IMR-90 (cell line): ENCODE results near the gene CNNM3.

Source experiments
- BHLHE40 ChIP-seq: fragments of 150-350 bp; IDR thresholded peaks from 2 replicates; pipeline ENCODE4 v1.6.1; 2016; ENCODE audit warnings: mild to moderate bottlenecking, low read depth, low read length
- CEBPB ChIP-seq: IDR thresholded peaks from 2 replicates; pipeline ENCODE4 v1.6.1; 2012; ENCODE audit warnings: low read depth, low read length, improper control_type of control experiment
- MAZ ChIP-seq: IDR thresholded peaks from 2 replicates; pipeline ENCODE4 v1.6.1; 2012; ENCODE audit warnings: low read depth, mild to moderate bottlenecking, low read length, improper control_type of control experiment, moderate library complexity, borderline replicate concordance
- POLR2A ChIP-seq: IDR thresholded peaks from 2 replicates; pipeline ENCODE4 v1.6.1; 2012; ENCODE audit warnings: mild to moderate bottlenecking, low read depth, low read length
- RCOR1 ChIP-seq: IDR thresholded peaks from 2 replicates; pipeline ENCODE4 v1.6.1; 2012; ENCODE audit warnings: mild to moderate bottlenecking, low read length, improper control_type of control experiment; ENCODE audit not compliant: insufficient replicate concordance
- RFX5 ChIP-seq: IDR thresholded peaks from 2 replicates; pipeline ENCODE4 v1.8.0; 2012; ENCODE audit warnings: low read depth, mild to moderate bottlenecking, low read length, moderate library complexity
- TF ChIP-seq, protein P1 (sequence below): conservative IDR thresholded peaks from 2 replicates; pipeline ENCODE4 v1.5.1; 2012; ENCODE audit warnings: mild to moderate bottlenecking, low read depth, low read length, improper control_type of control experiment

DNA sequence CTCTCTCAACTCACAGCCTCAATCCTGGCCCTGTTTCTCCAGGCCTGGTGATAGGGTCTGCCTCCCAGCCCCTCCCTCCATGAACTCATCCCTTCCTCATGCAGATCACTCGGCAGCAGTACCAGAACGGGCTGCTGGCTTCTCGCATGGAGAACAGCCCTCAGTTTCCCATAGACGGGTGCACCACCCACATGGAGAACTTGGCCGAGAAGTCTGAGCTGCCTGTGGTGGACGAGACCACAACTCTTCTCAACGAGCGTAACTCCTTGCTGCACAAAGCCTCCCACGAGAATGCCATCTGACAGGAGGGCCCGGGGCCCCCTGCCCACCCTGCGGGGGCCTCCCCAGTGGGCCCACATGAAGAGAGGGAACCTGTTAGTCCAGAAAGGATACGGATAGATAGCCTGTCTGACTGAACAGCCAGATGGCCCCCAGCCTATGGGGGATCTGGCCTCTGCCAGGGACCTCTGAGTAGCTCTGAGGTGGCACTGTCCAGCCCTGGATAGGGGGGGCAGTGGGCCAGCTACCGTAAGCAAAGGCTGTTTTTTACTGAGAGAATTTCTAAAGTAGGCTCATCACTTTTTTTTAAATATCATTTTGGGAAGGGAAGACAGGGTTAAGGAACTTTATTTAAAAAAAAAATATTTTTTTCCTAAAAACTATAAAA lies 6.7 kb upstream of the CNNM3 start:
- TF ChIP-seq POLR2A = no peak
- TF ChIP-seq, protein P1, sequence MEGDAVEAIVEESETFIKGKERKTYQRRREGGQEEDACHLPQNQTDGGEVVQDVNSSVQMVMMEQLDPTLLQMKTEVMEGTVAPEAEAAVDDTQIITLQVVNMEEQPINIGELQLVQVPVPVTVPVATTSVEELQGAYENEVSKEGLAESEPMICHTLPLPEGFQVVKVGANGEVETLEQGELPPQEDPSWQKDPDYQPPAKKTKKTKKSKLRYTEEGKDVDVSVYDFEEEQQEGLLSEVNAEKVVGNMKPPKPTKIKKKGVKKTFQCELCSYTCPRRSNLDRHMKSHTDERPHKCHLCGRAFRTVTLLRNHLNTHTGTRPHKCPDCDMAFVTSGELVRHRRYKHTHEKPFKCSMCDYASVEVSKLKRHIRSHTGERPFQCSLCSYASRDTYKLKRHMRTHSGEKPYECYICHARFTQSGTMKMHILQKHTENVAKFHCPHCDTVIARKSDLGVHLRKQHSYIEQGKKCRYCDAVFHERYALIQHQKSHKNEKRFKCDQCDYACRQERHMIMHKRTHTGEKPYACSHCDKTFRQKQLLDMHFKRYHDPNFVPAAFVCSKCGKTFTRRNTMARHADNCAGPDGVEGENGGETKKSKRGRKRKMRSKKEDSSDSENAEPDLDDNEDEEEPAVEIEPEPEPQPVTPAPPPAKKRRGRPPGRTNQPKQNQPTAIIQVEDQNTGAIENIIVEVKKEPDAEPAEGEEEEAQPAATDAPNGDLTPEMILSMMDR = no peak
- no peak for TF ChIP-seq CEBPB
- no peak for TF ChIP-seq RFX5
- no peak for TF ChIP-seq BHLHE40
- TF ChIP-seq RCOR1 = no peak
- TF ChIP-seq MAZ = no peak
